ENCODE measurements around the gene CIAPIN1. TPM values are rescaled to one million over a fixed set of nuclear protein-coding genes. Genes with fewer than 3 reads are reported as not detected.

Gene CIAPIN1
- total RNA-seq, 1 donor = 39.3 TPM

DNA sequence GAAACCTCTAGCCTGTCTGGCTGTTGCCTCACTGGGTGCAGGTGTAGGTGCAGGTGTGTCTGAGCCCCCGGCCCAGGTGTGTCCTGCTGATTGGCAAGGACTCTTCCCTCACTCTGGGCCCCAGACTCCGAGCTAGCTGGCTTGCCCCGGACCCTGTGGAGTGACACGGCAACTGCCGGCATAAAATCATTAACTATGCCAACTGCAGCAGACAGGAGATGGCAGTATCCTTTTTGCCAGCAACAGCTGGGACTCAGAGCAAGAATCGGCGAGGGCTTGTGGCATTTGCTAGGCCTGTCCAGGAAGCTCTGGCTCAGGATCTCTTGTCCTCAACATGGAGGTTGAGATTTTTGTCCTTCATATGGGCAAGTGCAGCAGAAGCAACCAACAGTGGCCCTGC lies 20.8 kb downstream of the CIAPIN1 start:
- TF ChIP-seq, protein P1, sequence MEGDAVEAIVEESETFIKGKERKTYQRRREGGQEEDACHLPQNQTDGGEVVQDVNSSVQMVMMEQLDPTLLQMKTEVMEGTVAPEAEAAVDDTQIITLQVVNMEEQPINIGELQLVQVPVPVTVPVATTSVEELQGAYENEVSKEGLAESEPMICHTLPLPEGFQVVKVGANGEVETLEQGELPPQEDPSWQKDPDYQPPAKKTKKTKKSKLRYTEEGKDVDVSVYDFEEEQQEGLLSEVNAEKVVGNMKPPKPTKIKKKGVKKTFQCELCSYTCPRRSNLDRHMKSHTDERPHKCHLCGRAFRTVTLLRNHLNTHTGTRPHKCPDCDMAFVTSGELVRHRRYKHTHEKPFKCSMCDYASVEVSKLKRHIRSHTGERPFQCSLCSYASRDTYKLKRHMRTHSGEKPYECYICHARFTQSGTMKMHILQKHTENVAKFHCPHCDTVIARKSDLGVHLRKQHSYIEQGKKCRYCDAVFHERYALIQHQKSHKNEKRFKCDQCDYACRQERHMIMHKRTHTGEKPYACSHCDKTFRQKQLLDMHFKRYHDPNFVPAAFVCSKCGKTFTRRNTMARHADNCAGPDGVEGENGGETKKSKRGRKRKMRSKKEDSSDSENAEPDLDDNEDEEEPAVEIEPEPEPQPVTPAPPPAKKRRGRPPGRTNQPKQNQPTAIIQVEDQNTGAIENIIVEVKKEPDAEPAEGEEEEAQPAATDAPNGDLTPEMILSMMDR (IDR thresholded peaks at IDR 0.05; ENCODE audit: insufficient read depth, low read length) = no peak
- no peak overlapping the region for H3K4me3 ChIP-seq (ENCODE audit: low read depth, low read length)
- no peak for DNase-seq (ENCODE audit: low read depth)

DNA sequence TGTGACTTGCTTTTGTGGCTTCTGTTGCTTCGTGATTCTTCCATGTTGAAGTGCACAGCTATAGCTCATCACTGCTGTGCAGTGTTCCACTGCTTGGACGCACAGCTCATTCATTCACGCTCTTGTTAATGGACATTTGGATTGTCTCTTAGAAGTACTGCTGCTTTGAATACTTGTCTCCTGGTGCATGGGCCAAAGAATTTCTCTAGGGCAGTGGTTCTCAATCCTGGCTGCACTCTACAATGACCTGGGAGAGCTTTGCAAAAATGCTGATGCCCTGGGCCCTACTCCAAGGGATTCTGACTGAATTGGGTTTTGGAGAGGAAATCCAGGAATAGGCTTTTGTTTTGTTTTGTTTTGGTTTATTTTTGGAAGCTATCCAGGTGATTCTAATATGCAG lies 22.6 kb downstream of the CIAPIN1 start:
- DNase-seq (ENCODE audit: low read depth) = peak; percentile 29
- H3K4me3 ChIP-seq (ENCODE audit: low read depth, low read length) = no peak overlapping the region
- TF ChIP-seq, protein P1 (IDR thresholded peaks at IDR 0.05; ENCODE audit: insufficient read depth, low read length) = no peak

DNA sequence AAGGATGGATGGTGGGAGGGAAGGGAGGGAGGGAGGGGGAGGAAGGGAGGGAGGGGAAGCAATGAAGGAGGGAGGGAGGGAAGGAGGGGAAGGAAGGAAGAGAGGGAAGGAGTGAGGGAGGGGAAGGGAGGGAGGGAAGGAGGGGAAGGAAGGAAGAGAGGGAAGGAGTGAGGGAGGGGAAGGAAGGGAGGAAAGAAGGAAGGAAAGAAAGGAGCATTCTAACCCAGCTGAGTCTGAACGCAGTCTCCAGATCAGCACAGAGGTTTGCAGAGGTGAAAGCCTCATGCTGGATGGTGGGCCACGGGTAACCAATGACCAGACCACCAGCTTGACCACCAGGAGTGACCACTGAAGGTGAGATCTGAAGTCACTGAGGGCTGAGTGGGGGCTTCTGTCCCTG lies 24.0 kb downstream of the CIAPIN1 start:
- TF ChIP-seq, protein P1 (IDR thresholded peaks at IDR 0.05; ENCODE audit: insufficient read depth, low read length) = no peak
- no peak for DNase-seq (ENCODE audit: low read depth)
- H3K4me3 ChIP-seq (ENCODE audit: low read depth, low read length) = no peak overlapping the region

DNA sequence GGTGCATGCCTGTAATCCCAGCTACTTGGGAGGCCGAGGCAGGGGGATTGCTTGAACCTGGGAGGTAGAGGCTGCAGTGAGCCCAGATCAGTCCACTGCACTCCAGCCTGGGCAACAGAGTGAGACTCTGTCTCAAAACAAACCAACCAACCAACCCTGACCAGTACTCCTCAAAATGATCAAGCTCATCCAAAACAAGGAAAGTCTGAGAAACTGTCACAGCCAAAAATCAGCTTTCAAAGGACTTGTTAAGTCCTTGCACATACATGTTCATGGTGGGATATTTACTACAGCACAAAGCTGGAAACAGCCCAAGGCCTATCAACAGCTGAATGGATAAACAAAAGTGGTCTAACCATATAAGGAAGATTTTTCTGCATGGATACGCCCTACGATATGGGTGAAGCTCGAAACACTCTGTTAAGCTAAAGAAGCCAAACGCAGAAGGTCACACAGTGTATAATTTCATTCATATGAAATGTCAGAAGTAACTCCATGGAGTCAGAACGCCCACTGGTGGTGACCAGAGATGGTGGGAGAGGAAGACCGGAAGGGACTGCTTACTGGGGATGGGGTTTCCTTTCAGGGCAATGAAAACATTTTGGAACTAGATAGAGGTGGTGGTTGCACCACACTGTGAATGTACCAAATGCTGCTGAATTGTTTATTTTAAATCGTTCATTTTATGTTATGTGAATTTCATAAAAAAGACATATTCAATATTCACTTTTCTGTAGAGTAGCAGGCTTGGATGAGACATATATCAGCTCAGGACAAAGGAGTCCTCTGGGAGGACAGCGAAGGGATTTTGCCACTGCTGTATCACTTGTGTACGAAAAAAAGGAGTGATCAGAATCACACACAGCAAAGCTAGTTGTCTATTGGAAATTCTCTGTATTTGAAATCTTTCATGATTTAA lies 24.9 kb downstream of the CIAPIN1 start:
- TF ChIP-seq, protein P1 (IDR thresholded peaks at IDR 0.05; ENCODE audit: insufficient read depth, low read length) = peak; percentile 85
- no peak overlapping the region for H3K4me3 ChIP-seq (ENCODE audit: low read depth, low read length)
- DNase-seq (ENCODE audit: low read depth) = peak; percentile 79

DNA sequence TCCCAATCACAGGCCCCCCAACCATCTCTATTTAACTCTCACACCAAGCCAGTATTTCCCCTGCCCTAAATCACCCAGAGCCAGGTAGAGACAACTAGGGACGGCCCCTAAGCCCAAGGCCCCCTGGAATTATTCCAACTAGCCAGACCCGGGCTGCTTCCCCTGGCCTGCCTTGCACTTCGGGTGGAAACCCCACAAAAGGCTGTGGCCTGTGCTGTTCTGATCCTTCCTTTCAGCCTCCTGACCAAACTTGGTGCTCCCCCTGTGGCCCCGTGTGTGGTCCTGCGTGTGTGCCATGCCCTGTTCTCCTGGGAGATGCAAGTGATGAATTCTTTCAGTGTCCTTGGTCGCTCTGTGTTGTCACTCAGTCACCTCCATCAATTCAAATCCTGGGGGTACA lies 27.7 kb downstream of the CIAPIN1 start:
- DNase-seq (ENCODE audit: low read depth) = no peak
- TF ChIP-seq, protein P1 (IDR thresholded peaks at IDR 0.05; ENCODE audit: insufficient read depth, low read length) = no peak
- no peak overlapping the region for H3K4me3 ChIP-seq (ENCODE audit: low read depth, low read length)

DNA sequence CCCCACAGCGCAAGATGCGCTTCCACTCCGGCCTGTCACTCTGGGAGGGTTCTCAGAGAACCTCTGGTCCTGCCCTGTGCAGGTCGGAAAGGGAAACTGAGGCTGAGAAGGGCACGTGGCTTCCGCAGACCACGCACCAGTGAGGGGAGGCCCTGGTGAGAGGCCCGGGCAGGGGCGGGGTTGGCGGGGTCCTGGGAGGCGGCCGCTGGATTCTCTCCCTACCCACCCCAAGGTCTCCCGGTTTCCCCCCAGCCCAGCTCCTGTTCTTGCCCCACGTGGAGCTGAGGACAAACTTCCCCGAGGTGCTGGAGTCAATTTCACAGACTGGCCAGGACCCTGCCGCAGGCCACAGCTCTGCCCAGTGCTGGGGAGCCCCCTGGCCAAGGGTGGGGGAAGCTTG lies 31.1 kb downstream of the CIAPIN1 start:
- TF ChIP-seq, protein P1 (IDR thresholded peaks at IDR 0.05; ENCODE audit: insufficient read depth, low read length) = no peak
- H3K4me3 ChIP-seq (ENCODE audit: low read depth, low read length) = no peak overlapping the region
- DNase-seq (ENCODE audit: low read depth) = no peak

All from fibroblast of the aortic adventitia (primary cell).